ENCODE data around the gene ZNF559.

GRCh38 chr19:9313756-9314155 is 10.2 kb upstream of the ZNF559 start:
- TF ChIP-seq, protein P1, sequence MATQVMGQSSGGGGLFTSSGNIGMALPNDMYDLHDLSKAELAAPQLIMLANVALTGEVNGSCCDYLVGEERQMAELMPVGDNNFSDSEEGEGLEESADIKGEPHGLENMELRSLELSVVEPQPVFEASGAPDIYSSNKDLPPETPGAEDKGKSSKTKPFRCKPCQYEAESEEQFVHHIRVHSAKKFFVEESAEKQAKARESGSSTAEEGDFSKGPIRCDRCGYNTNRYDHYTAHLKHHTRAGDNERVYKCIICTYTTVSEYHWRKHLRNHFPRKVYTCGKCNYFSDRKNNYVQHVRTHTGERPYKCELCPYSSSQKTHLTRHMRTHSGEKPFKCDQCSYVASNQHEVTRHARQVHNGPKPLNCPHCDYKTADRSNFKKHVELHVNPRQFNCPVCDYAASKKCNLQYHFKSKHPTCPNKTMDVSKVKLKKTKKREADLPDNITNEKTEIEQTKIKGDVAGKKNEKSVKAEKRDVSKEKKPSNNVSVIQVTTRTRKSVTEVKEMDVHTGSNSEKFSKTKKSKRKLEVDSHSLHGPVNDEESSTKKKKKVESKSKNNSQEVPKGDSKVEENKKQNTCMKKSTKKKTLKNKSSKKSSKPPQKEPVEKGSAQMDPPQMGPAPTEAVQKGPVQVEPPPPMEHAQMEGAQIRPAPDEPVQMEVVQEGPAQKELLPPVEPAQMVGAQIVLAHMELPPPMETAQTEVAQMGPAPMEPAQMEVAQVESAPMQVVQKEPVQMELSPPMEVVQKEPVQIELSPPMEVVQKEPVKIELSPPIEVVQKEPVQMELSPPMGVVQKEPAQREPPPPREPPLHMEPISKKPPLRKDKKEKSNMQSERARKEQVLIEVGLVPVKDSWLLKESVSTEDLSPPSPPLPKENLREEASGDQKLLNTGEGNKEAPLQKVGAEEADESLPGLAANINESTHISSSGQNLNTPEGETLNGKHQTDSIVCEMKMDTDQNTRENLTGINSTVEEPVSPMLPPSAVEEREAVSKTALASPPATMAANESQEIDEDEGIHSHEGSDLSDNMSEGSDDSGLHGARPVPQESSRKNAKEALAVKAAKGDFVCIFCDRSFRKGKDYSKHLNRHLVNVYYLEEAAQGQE (IDR thresholded peaks at IDR 0.05; ENCODE audit: unreplicated experiment) = no peak
- TF ChIP-seq CTCF (conservative IDR thresholded peaks at IDR 0.05; ENCODE audit: low read depth in 2 of 2) (no peak), POLR2AphosphoS5 (IDR thresholded peaks at IDR 0.05; ENCODE audit: low read depth) (no peak), EZH2 (IDR thresholded peaks at IDR 0.05; ENCODE audit: low read depth, unreplicated experiment) (no peak), EZH2phosphoT487 (IDR thresholded peaks at IDR 0.05; ENCODE audit: unreplicated experiment) (no peak)
